GM21825 (cell line): Measurements from ENCODE around the gene ABHD5.
A peak's percentile ranks its signal among the peaks of the same experiment; 100 is the strongest.

Source experiments
- ATAC-seq: cut with Tn5 transposase; IDR thresholded peaks from one replicate; pipeline ENCODE4 v1.9.1; 2021; ENCODE audit warnings: mild to moderate bottlenecking, moderate library complexity; ENCODE audit not compliant: unreplicated experiment

ABHD5 gene

GRCh38 chr3:43685921-43686320 is 4.8 kb upstream of the ABHD5 start:
- no peak for ATAC-seq

GRCh38 chr3:43686333-43686699 is 4.4 kb upstream of the ABHD5 start:
- ATAC-seq, result no peak

- ATAC-seq, result no peak
These were observed 3.8 kb upstream of the ABHD5 start for GRCh38 chr3:43686700-43687498.

GRCh38 chr3:43687499-43687811 is 3.3 kb upstream of the ABHD5 start:
- no peak for ATAC-seq

GRCh38 chr3:43688245-43688650 is 2.5 kb upstream of the ABHD5 start:
- ATAC-seq, result no peak

- no peak for ATAC-seq
These were observed 1.6 kb upstream of the ABHD5 start for GRCh38 chr3:43689166-43689565.

GRCh38 chr3:43689766-43690399 is 855 bp upstream of the ABHD5 start:
- ATAC-seq, result no peak

- peak; percentile 2 for ATAC-seq
These were observed 620 bp downstream of the ABHD5 start for GRCh38 chr3:43691120-43691995.

- ATAC-seq, result no peak
These were observed 1.5 kb downstream of the ABHD5 start for GRCh38 chr3:43692085-43692855.

- no peak for ATAC-seq
These were observed 2.2 kb downstream of the ABHD5 start for GRCh38 chr3:43692971-43693370.

GRCh38 chr3:43693594-43693993 is 2.9 kb downstream of the ABHD5 start:
- ATAC-seq, result no peak

GRCh38 chr3:43695443-43695842 is 4.7 kb downstream of the ABHD5 start:
- no peak for ATAC-seq

GRCh38 chr3:43695863-43696262 is 5.1 kb downstream of the ABHD5 start:
- no peak for ATAC-seq

GRCh38 chr3:43696441-43696840 is 5.7 kb downstream of the ABHD5 start:
- ATAC-seq, result no peak

GRCh38 chr3:43696881-43697280 is 6.1 kb downstream of the ABHD5 start:
- ATAC-seq, result no peak

- peak; percentile 80 for ATAC-seq
These were observed 9.1 kb downstream of the ABHD5 start for GRCh38 chr3:43699864-43700263.

GRCh38 chr3:43704697-43705096 is 14.0 kb downstream of the ABHD5 start:
- ATAC-seq, result no peak

- no peak for ATAC-seq
These were observed 15.6 kb downstream of the ABHD5 start for GRCh38 chr3:43706342-43706741.

GRCh38 chr3:43707266-43707665 is 16.5 kb downstream of the ABHD5 start:
- ATAC-seq, result no peak

GRCh38 chr3:43707998-43708397 is 17.3 kb downstream of the ABHD5 start:
- no peak for ATAC-seq

GRCh38 chr3:43709022-43709421 is 18.3 kb downstream of the ABHD5 start:
- ATAC-seq, result no peak
